Measurements from ENCODE around the gene GPR62. TPM values are rescaled to one million over a fixed set of nuclear protein-coding genes. Genes with fewer than 3 reads are reported as not detected.

GPR62 gene
- total RNA-seq, 2 experiments from 2014 or later: not detected

- no peak for DNase-seq
- Mint-ChIP-seq H3K27ac (no peak overlapping the region), H3K4me3 (no peak overlapping the region), H3K36me3 (ENCODE audit: low read depth) (no peaks in the 10 kb centered on the region), H3K9me3 (no peaks in the 10 kb centered on the region), H3K4me1 (ENCODE audit: low read depth) (no peaks in the 10 kb centered on the region), H3K27me3 (ENCODE audit: low read depth) (peaks cover 6% of the 10 kb centered on the region)
- CTCF ChIA-PET: no interaction called here
- intact Hi-C loops (cut with micrococcal nuclease): no loop called here
Observed at GRCh38 chr3:51949121-51949520, 6.1 kb upstream of the GPR62 start.

GRCh38 chr3:51950899-51951298, 4.3 kb upstream of the GPR62 start:
- Mint-ChIP-seq H3K4me1 (ENCODE audit: low read depth) (no peaks in the 10 kb centered on the region), H3K27me3 (ENCODE audit: low read depth) (peaks cover 17% of the 10 kb centered on the region), H3K27ac (no peak overlapping the region), H3K9me3 (no peaks in the 10 kb centered on the region), H3K36me3 (ENCODE audit: low read depth) (no peaks in the 10 kb centered on the region), H3K4me3 (no peak overlapping the region)
- no peak for DNase-seq
- intact Hi-C loops (cut with micrococcal nuclease): no loop called here
- CTCF ChIA-PET: interaction anchor here (1.8 kb wide), 1 partner anchor 8 kb away, joined by 4 read pairs; no protein-coding TSS in a partner anchor

GRCh38 chr3:51953445-51953844, 1.7 kb upstream of the GPR62 start:
- intact Hi-C loops (cut with micrococcal nuclease): no loop called here
- Mint-ChIP-seq H3K4me1 (ENCODE audit: low read depth) (no peaks in the 10 kb centered on the region), H3K36me3 (ENCODE audit: low read depth) (no peaks in the 10 kb centered on the region), H3K4me3 (no peak overlapping the region), H3K9me3 (no peaks in the 10 kb centered on the region), H3K27ac (no peak overlapping the region), H3K27me3 (ENCODE audit: low read depth) (peaks cover 17% of the 10 kb centered on the region)
- no peak for DNase-seq
- CTCF ChIA-PET: interaction anchor here (2.1 kb wide), 1 partner anchor 9 kb away, joined by 6 read pairs; no protein-coding TSS in a partner anchor

GRCh38 chr3:51954105-51954504, 1.1 kb upstream of the GPR62 start:
- H3K9me3 Mint-ChIP-seq: no peaks in the 10 kb centered on the region
- CTCF ChIA-PET: interaction anchor here (0.9 to 2.1 kb wide), 2 partner anchors 10 to 11 kb away, joined by 3 to 6 read pairs; no protein-coding TSS in a partner anchor
- H3K36me3 Mint-ChIP-seq (ENCODE audit: low read depth): no peaks in the 10 kb centered on the region
- no peak overlapping the region for H3K27ac Mint-ChIP-seq
- H3K4me3 Mint-ChIP-seq: no peak overlapping the region
- intact Hi-C loops (cut with micrococcal nuclease): no loop called here
- peaks cover 17% of the 10 kb centered on the region for H3K27me3 Mint-ChIP-seq (ENCODE audit: low read depth)
- no peak for DNase-seq
- no peaks in the 10 kb centered on the region for H3K4me1 Mint-ChIP-seq (ENCODE audit: low read depth)

GRCh38 chr3:51954713-51955112, 468 bp upstream of the GPR62 start:
- Mint-ChIP-seq H3K4me3 (no peak overlapping the region), H3K27me3 (ENCODE audit: low read depth) (peaks cover 17% of the 10 kb centered on the region), H3K9me3 (no peaks in the 10 kb centered on the region), H3K27ac (no peak overlapping the region), H3K36me3 (ENCODE audit: low read depth) (no peaks in the 10 kb centered on the region), H3K4me1 (ENCODE audit: low read depth) (no peaks in the 10 kb centered on the region)
- DNase-seq: no peak
- intact Hi-C loops (cut with micrococcal nuclease): no loop called here
- CTCF ChIA-PET: interaction anchor here (0.9 to 2.1 kb wide), 4 partner anchors 10 to 17 kb away, joined by 3 to 6 read pairs (median 4); no protein-coding TSS in a partner anchor

- Mint-ChIP-seq H3K27me3 (ENCODE audit: low read depth) (peaks cover 17% of the 10 kb centered on the region), H3K36me3 (ENCODE audit: low read depth) (no peaks in the 10 kb centered on the region), H3K9me3 (no peaks in the 10 kb centered on the region), H3K27ac (no peak overlapping the region), H3K4me1 (ENCODE audit: low read depth) (no peaks in the 10 kb centered on the region), H3K4me3 (peak overlapping the region; percentile 33)
- CTCF ChIA-PET: interaction anchor here (1.3 to 1.4 kb wide), 3 partner anchors 13 to 15 kb away, joined by 3 to 4 read pairs (median 4); partner anchors contain the start of gene PARP3
- peak; percentile 50 for DNase-seq
- intact Hi-C loops (cut with micrococcal nuclease): loop anchor here (1.0 to 2.0 kb wide), 2 partner anchors 14 to 19 kb away; partner anchors contain the start of genes ABHD14A, ABHD14B and PARP3
Observed at GRCh38 chr3:51955893-51956770, 951 bp downstream of the GPR62 start.

GRCh38 chr3:51957520-51958205, 2.5 kb downstream of the GPR62 start:
- Mint-ChIP-seq H3K36me3 (ENCODE audit: low read depth) (no peaks in the 10 kb centered on the region), H3K4me3 (no peak overlapping the region), H3K9me3 (no peaks in the 10 kb centered on the region), H3K27me3 (ENCODE audit: low read depth) (peaks cover 17% of the 10 kb centered on the region), H3K4me1 (ENCODE audit: low read depth) (no peaks in the 10 kb centered on the region), H3K27ac (no peak overlapping the region)
- no peak for DNase-seq
- CTCF ChIA-PET: interaction anchor here (1.1 to 1.4 kb wide), 2 partner anchors 15 kb away, joined by 3 to 4 read pairs; partner anchors contain the start of gene PARP3
- intact Hi-C loops (cut with micrococcal nuclease): loop anchor here (2.0 kb wide), 1 partner anchor 17 kb away; the partner anchor contains the start of genes ABHD14A and ABHD14B

GRCh38 chr3:51958603-51959521, 3.7 kb downstream of the GPR62 start:
- peaks cover 13% of the 10 kb centered on the region for H3K27me3 Mint-ChIP-seq (ENCODE audit: low read depth)
- H3K36me3 Mint-ChIP-seq (ENCODE audit: low read depth): no peaks in the 10 kb centered on the region
- H3K4me1 Mint-ChIP-seq (ENCODE audit: low read depth): no peaks in the 10 kb centered on the region
- H3K4me3 Mint-ChIP-seq: no peak overlapping the region
- CTCF ChIA-PET: interaction anchor here (1.1 kb wide), 1 partner anchor 16 kb away, joined by 3 read pairs; no protein-coding TSS in a partner anchor
- DNase-seq: no peak
- intact Hi-C loops (cut with micrococcal nuclease): no loop called here
- H3K27ac Mint-ChIP-seq: no peak overlapping the region
- H3K9me3 Mint-ChIP-seq: no peaks in the 10 kb centered on the region

- H3K9me3 Mint-ChIP-seq: no peaks in the 10 kb centered on the region
- H3K4me3 Mint-ChIP-seq: no peak overlapping the region
- CTCF ChIA-PET: interaction anchor here (1.0 kb wide), 1 partner anchor 42 kb away, joined by 3 read pairs; no protein-coding TSS in a partner anchor
- H3K36me3 Mint-ChIP-seq (ENCODE audit: low read depth): no peaks in the 10 kb centered on the region
- DNase-seq: no peak
- peaks cover 7% of the 10 kb centered on the region for H3K27me3 Mint-ChIP-seq (ENCODE audit: low read depth)
- no peak overlapping the region for H3K27ac Mint-ChIP-seq
- H3K4me1 Mint-ChIP-seq (ENCODE audit: low read depth): no peaks in the 10 kb centered on the region
- intact Hi-C loops (cut with micrococcal nuclease): no loop called here
Observed at GRCh38 chr3:51959651-51960050, 4.5 kb downstream of the GPR62 start.

- H3K36me3 Mint-ChIP-seq (ENCODE audit: low read depth): no peaks in the 10 kb centered on the region
- DNase-seq: no peak
- H3K27me3 Mint-ChIP-seq (ENCODE audit: low read depth): no peaks in the 10 kb centered on the region
- no peak overlapping the region for H3K4me3 Mint-ChIP-seq
- intact Hi-C loops (cut with micrococcal nuclease): no loop called here
- CTCF ChIA-PET: interaction anchor here (1.0 to 3.3 kb wide), 2 partner anchors 14 to 41 kb away, joined by 3 to 11 read pairs; partner anchors contain the start of genes ABHD14A and ABHD14B
- no peaks in the 10 kb centered on the region for H3K9me3 Mint-ChIP-seq
- H3K27ac Mint-ChIP-seq: no peak overlapping the region
- H3K4me1 Mint-ChIP-seq (ENCODE audit: low read depth): no peaks in the 10 kb centered on the region
Observed at GRCh38 chr3:51960386-51960785, 5.2 kb downstream of the GPR62 start.

GRCh38 chr3:51961011-51961410, 5.8 kb downstream of the GPR62 start:
- CTCF ChIA-PET: interaction anchor here (3.3 kb wide), 1 partner anchor 13 kb away, joined by 11 read pairs; the partner anchor contains the start of genes ABHD14A and ABHD14B

More at GRCh38 chr3:51961011-51961410, 5.8 kb downstream of the GPR62 start:
- Mint-ChIP-seq H3K27me3 (ENCODE audit: low read depth) (no peaks in the 10 kb centered on the region), H3K9me3 (no peaks in the 10 kb centered on the region), H3K27ac (no peak overlapping the region), H3K4me3 (no peak overlapping the region), H3K4me1 (ENCODE audit: low read depth) (no peaks in the 10 kb centered on the region), H3K36me3 (ENCODE audit: low read depth) (no peaks in the 10 kb centered on the region)
- intact Hi-C loops (cut with micrococcal nuclease): no loop called here
- no peak for DNase-seq
